KOPT-K1 (cell line): ENCODE measurements around the gene PIAS1.
"Not testable (repeated sequence)": the region's sequence is repeated elsewhere in the genome, so short reads cannot be mapped to it uniquely, and the experiment has no call there.

Experiments
- H3K27ac ChIP-seq: fragments of 200-600 bp; sonication (generic); 2 replicates; pipeline ENCODE4 v1.5.1; 2016; ENCODE audit warnings: antibody characterized with exemption, mild to moderate bottlenecking, low read depth, low read length; ENCODE audit not compliant: poor library complexity, severe bottlenecking
- H3K36me3 ChIP-seq: fragments of 200-600 bp; sonication (generic); 2 replicates; pipeline ENCODE4 v1.5.1; 2017; ENCODE audit warnings: antibody characterized with exemption, mild to moderate bottlenecking, low read length, moderate library complexity; ENCODE audit not compliant: insufficient read depth
- H3K9me3 ChIP-seq: fragments of 200-600 bp; sonication (generic); 2 replicates; pipeline ENCODE4 v1.5.1; 2017; ENCODE audit warnings: antibody characterized with exemption, low read length, mild to moderate bottlenecking; ENCODE audit not compliant: insufficient read depth, poor library complexity, severe bottlenecking

Gene PIAS1

GRCh38 chr15:68222432-68222743 is 168.3 kb downstream of the PIAS1 start:
- H3K36me3 ChIP-seq: peaks cover 39% of the 10 kb centered on the region
- H3K9me3 ChIP-seq, H3K27ac ChIP-seq: not testable (repeated sequence)

- Histone ChIP-seq H3K36me3 (peaks cover 31% of the 10 kb centered on the region; the same call in 1 of the 2 replicates), H3K9me3 (peaks cover 5% of the 10 kb centered on the region), H3K27ac (no peak overlapping the region)
Measured at GRCh38 chr15:68223171-68223570, 169.1 kb downstream of the PIAS1 start.

DNA sequence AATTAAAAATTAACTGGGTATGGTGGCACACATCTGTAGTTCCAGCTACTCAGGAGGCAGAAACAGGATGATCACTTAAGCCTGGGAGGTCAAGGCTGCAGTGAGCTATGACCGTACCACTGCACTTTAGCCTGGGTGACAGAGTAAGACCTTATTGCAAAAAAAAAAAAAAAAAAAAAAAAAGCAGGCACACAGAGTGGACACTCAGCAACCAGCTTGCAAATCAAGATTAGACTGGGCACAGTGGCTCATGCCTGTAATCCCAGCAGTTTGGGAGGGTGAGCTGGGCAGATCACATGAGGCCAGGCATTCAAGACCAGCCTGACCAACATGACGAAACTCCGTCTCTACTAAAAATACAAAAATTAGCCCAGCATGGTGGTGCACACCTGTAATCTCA is 170.0 kb downstream of the PIAS1 start:
- peaks cover 22% of the 10 kb centered on the region; the same call in 1 of the 2 replicates for H3K36me3 ChIP-seq
- H3K9me3 ChIP-seq: peaks cover 5% of the 10 kb centered on the region
- H3K27ac ChIP-seq: no peak overlapping the region

GRCh38 chr15:68224546-68225250 is 170.6 kb downstream of the PIAS1 start:
- Histone ChIP-seq H3K36me3 (peaks cover 16% of the 10 kb centered on the region; the same call in 1 of the 2 replicates), H3K9me3 (peaks cover 5% of the 10 kb centered on the region), H3K27ac (peak overlapping the region; percentile 23)

GRCh38 chr15:68225442-68225841 is 171.3 kb downstream of the PIAS1 start:
- H3K9me3 ChIP-seq, H3K36me3 ChIP-seq: not testable (repeated sequence)
- H3K27ac ChIP-seq: peak overlapping the region; percentile 23

DNA sequence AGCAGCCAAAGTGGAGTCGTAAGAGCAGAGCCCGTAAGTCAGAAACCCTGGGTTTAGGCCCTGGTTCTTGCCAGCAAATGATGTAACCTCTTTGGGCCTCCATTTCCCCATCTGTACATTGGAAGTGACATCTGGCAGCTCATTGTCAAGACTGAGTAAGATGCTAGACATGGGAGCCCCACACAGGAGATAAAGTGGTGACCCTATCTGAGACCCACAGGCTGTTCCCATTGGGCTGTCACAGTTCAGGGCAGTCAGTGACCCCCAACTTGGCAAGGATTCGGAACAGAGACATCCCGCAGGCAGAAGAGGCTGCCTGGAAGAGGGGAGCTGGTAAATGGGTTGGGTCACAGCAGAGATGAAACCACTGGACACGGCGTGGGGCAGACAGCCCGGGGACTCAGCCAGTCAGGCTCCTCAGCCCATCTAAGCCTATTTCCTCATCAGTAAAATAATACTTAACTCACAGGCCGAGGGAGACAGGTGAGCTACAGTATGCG is 173.6 kb downstream of the PIAS1 start:
- Histone ChIP-seq H3K36me3 (peaks cover 8% of the 10 kb centered on the region; the same call in 1 of the 2 replicates), H3K27ac (peak overlapping the region; percentile 85), H3K9me3 (peaks cover 5% of the 10 kb centered on the region)

DNA sequence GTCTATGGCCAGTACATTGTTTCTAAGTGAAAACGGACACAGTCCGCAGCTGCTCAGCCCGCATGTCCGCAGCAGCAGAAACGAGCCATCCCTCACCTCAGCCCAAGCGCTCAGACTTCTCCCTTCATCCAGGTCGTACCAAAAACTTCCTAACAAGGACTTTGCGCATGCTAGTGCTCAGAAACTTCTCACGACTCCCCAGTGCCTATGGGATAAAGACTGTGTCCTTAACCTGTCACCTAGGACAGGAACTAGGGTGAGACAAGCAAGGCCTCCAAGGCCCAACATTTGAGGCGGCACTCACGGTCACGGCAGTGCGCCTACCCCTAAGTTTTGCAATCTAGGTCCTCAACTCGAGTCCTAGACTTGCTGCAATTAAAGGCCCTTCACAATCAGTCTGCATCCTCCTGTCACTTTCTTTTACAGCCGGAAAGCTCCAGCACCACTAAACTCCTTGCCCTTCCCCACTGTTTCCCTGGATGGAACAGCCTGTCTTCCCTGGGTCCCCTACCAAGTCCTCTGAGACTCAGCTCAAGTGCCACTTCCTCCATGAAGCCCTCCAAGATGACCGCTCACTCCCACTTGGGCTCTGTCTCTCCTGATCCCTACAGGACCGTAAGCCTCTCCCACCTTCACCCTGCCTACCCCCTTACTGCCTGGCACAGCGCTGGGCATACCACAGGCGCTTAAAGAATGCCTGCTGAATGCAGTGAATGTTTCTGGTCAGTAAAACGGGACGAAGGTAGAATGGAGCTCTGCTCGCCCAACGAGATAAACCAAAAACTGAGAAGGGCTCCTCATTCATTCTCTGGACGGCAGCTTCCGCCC is 174.2 kb downstream of the PIAS1 start:
- peaks cover 3% of the 10 kb centered on the region; the same call in 1 of the 2 replicates for H3K36me3 ChIP-seq
- no peaks in the 10 kb centered on the region for H3K9me3 ChIP-seq
- H3K27ac ChIP-seq: peak overlapping the region; percentile 85

- Histone ChIP-seq H3K27ac (peak overlapping the region; percentile 85), H3K36me3 (no peaks in the 10 kb centered on the region), H3K9me3 (no peaks in the 10 kb centered on the region)
Measured at GRCh38 chr15:68228971-68229385, 174.9 kb downstream of the PIAS1 start.

DNA sequence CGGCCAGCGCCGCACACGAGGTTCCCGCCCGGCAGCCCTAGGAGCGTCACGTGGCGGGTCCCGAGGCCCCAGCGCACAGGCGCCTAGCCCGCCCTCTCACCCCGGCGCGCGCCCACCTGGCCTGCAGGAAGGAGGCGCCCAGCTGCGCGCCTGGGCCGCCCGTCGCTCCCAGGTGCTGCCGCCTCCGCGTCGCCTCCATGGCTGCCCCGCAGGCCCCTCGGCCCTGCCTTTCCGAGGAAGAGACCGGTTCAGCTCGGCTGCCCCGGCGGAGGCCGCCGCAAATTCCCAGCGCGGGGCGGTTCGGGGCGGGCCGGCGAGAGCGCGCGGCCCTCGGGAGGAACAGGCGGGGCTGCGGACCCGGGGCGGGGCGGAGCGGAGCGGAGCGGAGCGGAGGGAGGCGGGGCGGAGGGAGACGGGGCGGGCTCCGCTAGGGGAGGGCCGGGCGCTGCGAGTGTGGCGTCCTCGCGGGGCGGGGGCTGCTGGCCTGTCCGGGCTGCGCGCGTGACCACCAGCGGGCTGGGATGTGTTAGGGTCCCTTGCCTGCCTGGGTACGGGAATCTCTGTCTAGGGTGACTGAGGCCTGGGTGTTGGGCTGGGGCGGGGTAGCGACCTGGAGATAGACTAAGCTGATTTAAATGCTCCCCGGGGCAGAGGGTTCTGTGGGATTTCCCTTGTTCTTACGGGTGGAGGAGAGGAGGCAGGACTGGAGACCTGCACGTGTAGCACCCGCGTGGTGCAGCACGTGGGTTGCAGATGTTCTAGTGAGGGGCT is 175.5 kb downstream of the PIAS1 start, which contains the start of gene CLN6:
Gene CLN6 (minus strand): TSS at position 343 of the 771 bp plus-strand sequence. CDS start 144 bp downstream, at position 199.
- Histone ChIP-seq H3K9me3 (no peaks in the 10 kb centered on the region), H3K36me3 (no peaks in the 10 kb centered on the region), H3K27ac (peak within 1 kb of the TSS; percentile 85)

DNA sequence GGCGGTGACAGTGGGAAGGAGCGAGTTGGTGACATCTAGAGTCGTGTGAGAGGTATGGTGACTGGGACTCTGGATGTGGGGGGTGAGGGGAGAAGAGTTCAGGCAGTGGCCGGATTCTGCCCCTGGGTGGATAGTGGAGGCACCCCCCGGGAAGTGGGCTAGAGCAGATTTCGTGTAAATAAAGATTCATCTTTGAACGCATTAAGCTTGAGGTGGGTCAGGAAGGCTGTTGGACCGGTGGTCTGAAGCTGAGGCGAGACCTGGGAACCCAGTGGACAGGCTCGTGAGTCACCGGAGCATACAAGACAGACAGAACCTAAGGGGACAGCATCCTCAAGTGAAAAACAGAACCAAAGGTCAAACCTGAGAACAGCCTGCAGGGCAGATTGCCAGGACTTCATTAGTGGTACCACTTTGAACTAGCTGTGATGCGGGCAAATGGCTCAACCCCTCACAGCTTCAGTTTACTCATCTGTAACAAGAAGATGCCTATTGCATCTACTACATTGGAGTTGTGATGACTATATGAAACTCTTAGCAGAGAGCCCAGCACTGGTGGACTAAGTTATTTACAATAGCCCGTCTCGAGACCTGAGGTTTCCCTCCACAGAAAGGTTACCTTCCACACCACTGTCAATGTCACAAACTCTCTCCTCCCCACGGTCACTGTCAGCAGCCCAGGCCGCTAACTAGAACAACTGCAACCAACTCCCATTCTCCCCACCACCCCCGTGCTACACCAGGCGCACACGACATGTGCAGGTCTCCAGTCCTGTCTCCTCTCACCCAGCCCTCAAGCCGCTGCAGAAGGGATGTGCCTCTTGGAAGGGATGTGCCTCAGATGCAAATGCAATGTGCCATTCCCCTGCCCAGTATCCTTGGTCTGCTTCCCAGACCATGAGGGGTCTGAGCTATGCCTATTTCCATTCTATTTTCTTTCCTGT is 176.3 kb downstream of the PIAS1 start:
- Histone ChIP-seq H3K27ac (peak overlapping the region; percentile 85), H3K36me3 (no peaks in the 10 kb centered on the region), H3K9me3 (no peaks in the 10 kb centered on the region)

DNA sequence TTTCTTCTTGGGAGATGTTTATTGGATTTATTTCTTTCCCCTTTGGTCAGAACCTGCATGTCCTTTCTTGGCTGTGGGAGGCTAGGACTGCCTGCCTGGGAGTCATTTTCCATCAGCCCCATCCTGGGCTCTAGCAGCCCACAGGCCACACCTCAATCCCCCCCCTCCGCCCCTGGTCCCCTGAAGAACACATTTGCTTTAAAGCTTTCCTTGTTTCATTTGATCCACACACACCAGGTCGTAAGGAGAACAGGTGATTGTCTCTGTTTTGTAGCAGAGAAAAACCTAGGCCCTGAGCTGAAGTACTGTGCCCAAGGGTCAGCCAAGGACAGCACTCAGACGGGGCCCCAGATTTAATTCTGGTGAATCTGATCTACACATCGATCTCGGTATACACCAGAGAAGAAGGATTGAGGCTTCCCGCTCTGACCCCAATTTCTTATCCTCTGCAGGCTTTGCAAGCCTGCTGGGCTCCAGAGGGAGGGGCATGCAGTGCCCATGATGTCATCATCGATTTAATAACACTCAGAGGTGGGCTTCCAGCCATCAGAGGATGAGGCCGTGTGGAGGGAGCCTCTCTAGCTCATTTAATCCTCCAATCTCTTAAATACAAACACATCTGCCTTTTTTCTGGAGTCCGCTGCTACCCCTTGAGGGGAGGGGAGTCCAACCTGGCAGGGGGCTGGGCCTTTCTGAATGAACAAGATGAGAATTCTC is 177.1 kb downstream of the PIAS1 start:
- no peaks in the 10 kb centered on the region for H3K36me3 ChIP-seq
- H3K9me3 ChIP-seq: no peaks in the 10 kb centered on the region
- H3K27ac ChIP-seq: no peak overlapping the region

- Histone ChIP-seq H3K36me3 (no peaks in the 10 kb centered on the region), H3K27ac (no peak overlapping the region), H3K9me3 (no peaks in the 10 kb centered on the region)
Measured at GRCh38 chr15:68232449-68232848, 178.3 kb downstream of the PIAS1 start.

GRCh38 chr15:68232937-68233336 is 178.8 kb downstream of the PIAS1 start:
- no peak overlapping the region for H3K27ac ChIP-seq
- no peaks in the 10 kb centered on the region for H3K9me3 ChIP-seq
- no peaks in the 10 kb centered on the region for H3K36me3 ChIP-seq
